OCI-M2 (cell line): Measurements from ENCODE around the gene SGMS1.
"Not testable (repeated sequence)": the region's sequence is repeated elsewhere in the genome, so short reads cannot be mapped to it uniquely, and the experiment has no call there.

Source experiments
- DNase-seq: peaks from one replicate; lab custom pipeline; 2025; ENCODE audit not compliant: unreplicated experiment; lab: John Stamatoyannopoulos, UW

SGMS1 gene

GRCh38 chr10:50279489-50279888, 344.3 kb downstream of the SGMS1 start:
- DNase-seq, result no peak

DNA sequence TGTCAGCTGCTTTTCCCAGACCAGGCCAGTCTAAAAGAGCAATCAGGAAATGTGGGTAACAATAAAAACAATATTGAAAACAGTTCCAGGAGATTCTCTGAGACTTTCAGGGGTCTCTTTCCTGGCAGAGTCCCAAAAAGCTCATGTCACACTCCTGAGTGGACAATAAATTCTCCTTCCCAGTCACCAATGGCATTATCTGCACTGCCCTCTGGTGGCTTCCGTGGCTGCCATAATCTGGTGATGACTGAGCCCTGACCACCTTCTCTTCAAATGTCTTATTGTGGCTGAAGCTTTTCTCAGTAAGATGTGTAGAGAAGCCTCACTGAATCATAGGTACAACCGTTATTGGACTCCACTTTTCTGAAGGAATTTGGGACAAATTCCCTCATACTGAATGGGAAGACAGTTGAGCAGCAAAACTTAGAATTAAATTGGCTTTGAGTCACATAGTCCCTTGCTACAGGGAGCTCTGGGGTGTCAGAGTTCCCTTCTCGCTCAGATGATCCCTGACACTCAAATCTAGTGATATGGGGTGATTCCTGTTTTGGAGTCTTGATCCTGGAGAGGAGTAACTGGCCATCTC, 348.0 kb downstream of the SGMS1 start:
- DNase-seq, result no peak

GRCh38 chr10:50272531-50272930, 351.2 kb downstream of the SGMS1 start:
- DNase-seq, result no peak

DNA sequence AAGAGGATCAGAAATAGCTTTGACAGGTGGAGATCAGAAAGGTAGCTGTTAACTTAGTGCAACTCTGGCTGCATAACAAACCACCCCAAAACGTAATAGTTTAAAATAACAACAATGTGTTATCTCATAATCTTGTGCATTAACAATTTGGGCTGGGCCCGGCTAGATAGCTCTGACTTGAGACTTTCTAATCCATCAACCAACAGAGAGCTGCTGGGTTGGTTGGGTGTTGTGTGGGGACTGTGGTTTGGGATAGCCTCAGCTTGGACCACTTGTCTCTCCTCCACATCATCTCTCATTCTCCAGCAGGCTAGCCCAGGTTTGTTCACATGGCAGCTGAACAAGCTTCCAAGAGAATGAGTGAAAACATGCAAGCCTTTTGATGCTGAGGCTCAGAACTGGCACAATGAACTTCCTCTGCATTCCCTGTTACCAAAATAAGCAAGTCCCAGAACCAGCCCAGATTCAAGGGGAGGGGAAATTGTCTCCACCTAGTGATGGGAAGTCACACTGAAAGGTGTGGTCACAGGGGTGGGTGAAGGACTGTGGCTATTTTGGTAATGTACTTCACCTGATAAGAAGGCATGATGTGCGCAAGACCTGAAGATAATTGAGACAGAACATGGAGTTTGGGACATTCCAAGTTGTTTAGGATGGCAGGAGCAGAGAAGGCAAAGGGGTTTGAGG, 352.0 kb downstream of the SGMS1 start:
- DNase-seq, result no peak

GRCh38 chr10:50267877-50268276, 355.9 kb downstream of the SGMS1 start:
- not testable (repeated sequence) for DNase-seq

GRCh38 chr10:50262625-50263024, 361.1 kb downstream of the SGMS1 start:
- DNase-seq, result not testable (repeated sequence)

- no peak for DNase-seq
Observed at GRCh38 chr10:50260791-50261281, 362.9 kb downstream of the SGMS1 start.
